Liver (tissue), 9 donors: ENCODE measurements around the gene DENND1C. TPM values are rescaled to one million over a fixed set of nuclear protein-coding genes. Genes with fewer than 3 reads are reported as not detected.

ENCODE experiments used
- DNase-seq: peaks from one replicate; pipeline ENCODE4 v3.0.0-alpha.2; 2017; ENCODE audit warnings: low spot score
- H3K27ac ChIP-seq, 2 donors: one replicate each; pipeline ENCODE4 v1.7.0; 2013; ENCODE audit warnings: inconsistent platforms in 2 of 2, low read length in 2 of 2, control low read depth in 1 of 2, low read depth in 1 of 2, mild to moderate bottlenecking in 1 of 2
- H3K27me3 ChIP-seq, 4 donors: one replicate each; pipeline versions ENCODE4 v1.6.1 to v1.7.0; 2013; ENCODE audit warnings: low read length in 3 of 4, inconsistent platforms in 1 of 4, mild to moderate bottlenecking in 1 of 4, moderate library complexity in 1 of 4; ENCODE audit not compliant: control insufficient read depth in 4 of 4, insufficient read depth in 4 of 4
- H3K36me3 ChIP-seq, 4 donors: one replicate each; pipeline versions ENCODE4 v1.6.1 to v1.7.0; 2013; ENCODE audit warnings: low read length in 3 of 4, mild to moderate bottlenecking in 3 of 4, low read depth in 1 of 4, moderate library complexity in 1 of 4; ENCODE audit not compliant: control insufficient read depth in 4 of 4, insufficient read depth in 3 of 4
- H3K4me1 ChIP-seq, 4 donors: one replicate each; pipeline versions ENCODE4 v1.6.1 to v1.7.0; 2013; ENCODE audit warnings: low read length in 3 of 4, mild to moderate bottlenecking in 3 of 4, moderate library complexity in 1 of 4; ENCODE audit not compliant: control insufficient read depth in 4 of 4, insufficient read depth in 4 of 4
- H3K4me3 ChIP-seq, 3 donors: one replicate each; pipeline versions ENCODE4 v1.6.1 to v1.7.0; 2013; ENCODE audit warnings: low read length in 3 of 3, control low read depth in 1 of 3, low read depth in 1 of 3, mild to moderate bottlenecking in 1 of 3
- H3K9ac ChIP-seq, 2 donors: one replicate each; pipeline ENCODE4 v1.7.0; 2013; ENCODE audit warnings: low read length in 2 of 2, mild to moderate bottlenecking in 2 of 2, moderate library complexity in 2 of 2, control low read depth in 1 of 2, low read depth in 1 of 2
- H3K9me3 ChIP-seq, 4 donors: one replicate each; pipeline versions ENCODE4 v1.6.1 to v1.7.0; 2013; ENCODE audit warnings: low read length in 3 of 4; ENCODE audit not compliant: control insufficient read depth in 4 of 4
- ATF3 ChIP-seq: IDR thresholded peaks from 2 replicates; pipeline ENCODE4 v1.6.1; 2016; ENCODE audit warnings: antibody characterized with exemption
- CTCF ChIP-seq: fragments of 150-350 bp; IDR thresholded peaks from 2 replicates; pipeline ENCODE4 v1.5.1; 2017; ENCODE audit warnings: improper control_type of control experiment, low read depth, low read length; ENCODE audit not compliant: missing input control
- EGR1 ChIP-seq, 2 donors: IDR thresholded peaks; 2 replicates each; pipeline ENCODE4 v1.6.1; 2016 to 2018; ENCODE audit warnings: antibody characterized with exemption in 2 of 2, low read depth in 2 of 2
- FOXA1 ChIP-seq: IDR thresholded peaks from 2 replicates; pipeline ENCODE4 v1.6.1; 2016; ENCODE audit warnings: antibody characterized with exemption
- GABPA ChIP-seq, 2 donors: IDR thresholded peaks in 1 of 2; conservative IDR thresholded peaks in 1 of 2; 2 replicates each; pipeline ENCODE4 v1.6.1; 2016; ENCODE audit warnings: antibody characterized with exemption in 2 of 2, mild to moderate bottlenecking in 1 of 2, moderate library complexity in 1 of 2
- HNF4A ChIP-seq, 2 donors: conservative IDR thresholded peaks; 2 replicates each; pipeline ENCODE4 v1.6.1; 2016; ENCODE audit warnings: antibody characterized with exemption in 2 of 2, mild to moderate bottlenecking in 2 of 2
- HNF4G ChIP-seq: IDR thresholded peaks from 2 replicates; pipeline ENCODE4 v1.6.1; 2016; ENCODE audit warnings: antibody characterized with exemption
- JUND ChIP-seq, 2 donors: IDR thresholded peaks; 2 replicates each; pipeline ENCODE4 v1.6.1; 2016; ENCODE audit warnings: antibody characterized with exemption in 2 of 2
- MAX ChIP-seq: IDR thresholded peaks from 2 replicates; pipeline ENCODE4 v1.6.1; 2016; ENCODE audit warnings: antibody characterized with exemption
- NR2F2 ChIP-seq: IDR thresholded peaks from 2 replicates; pipeline ENCODE4 v1.6.1; 2016; ENCODE audit warnings: antibody characterized with exemption
- RAD21 ChIP-seq, 2 donors: IDR thresholded peaks; 2 replicates each; pipeline ENCODE4 v1.6.1; 2016; ENCODE audit warnings: antibody characterized with exemption in 2 of 2, mild to moderate bottlenecking in 2 of 2
- REST ChIP-seq: IDR thresholded peaks from 2 replicates; pipeline ENCODE4 v1.6.1; 2016; ENCODE audit warnings: antibody characterized with exemption, mild to moderate bottlenecking
- RXRA ChIP-seq, 2 donors: IDR thresholded peaks; 2 replicates each; pipeline ENCODE4 v1.6.1; 2017 to 2018; ENCODE audit warnings: antibody characterized with exemption in 2 of 2, mild to moderate bottlenecking in 1 of 2
- SP1 ChIP-seq: IDR thresholded peaks from 2 replicates; pipeline ENCODE4 v1.6.1; 2018; ENCODE audit warnings: antibody characterized with exemption, mild to moderate bottlenecking
- TAF1 ChIP-seq: conservative IDR thresholded peaks from 2 replicates; pipeline ENCODE4 v1.6.1; 2016; ENCODE audit warnings: antibody characterized with exemption, mild to moderate bottlenecking
- YY1 ChIP-seq: IDR thresholded peaks from 2 replicates; pipeline ENCODE4 v1.6.1; 2016; ENCODE audit warnings: antibody characterized with exemption, mild to moderate bottlenecking
- ZBTB33 ChIP-seq: IDR thresholded peaks from 2 replicates; pipeline ENCODE4 v1.6.1; 2016; ENCODE audit warnings: antibody characterized with exemption
- WGBS: extraction: QIAGEN DNeasy Blood & Tissue Kit; methylation state at CpG from one replicate; pipeline ENCODE4 v1.1.7; 2013; 5-methylcytosine and 5-hydroxymethylcytosine counted together
- polyA plus RNA-seq, 2 donors: library from polyadenylated mRNA; stranded (reverse) in 1 of 2; unstranded in 1 of 2; fragments of 200-250 nt in 1 of 2; fragments of >200 nt in 1 of 2; fragmentation: Nextera tagmentation in 1 of 2; extraction: Ambion mirVana in 1 of 2; gene quantifications; one replicate each; pipeline versions ENCODE4 v1.2.1 to v1.2.3, GENCODE V29; 2013 to 2015
- total RNA-seq, 2 donors: library from RNA; depleted of rRNA; stranded (reverse); fragments of >200 nt; gene quantifications; one replicate each; pipeline ENCODE4 v1.2.3, GENCODE V29; 2014
- donor health status: healthy.
- donor health status: healthy.
- donor health status: healthy.
- donor health status: healthy.
- donor health status: healthy.

Gene DENND1C
- total and polyA plus RNA-seq, 4 donors: 0.99 to 1.5 (median 1.2) TPM

- no peak overlapping the region for H3K4me3 ChIP-seq
- H3K9ac ChIP-seq: no peak overlapping the region
- peaks cover 0 to 11% (median 6%) of the 10 kb centered on the region in 4 donors for H3K9me3 ChIP-seq
- H3K27ac ChIP-seq: no peak overlapping the region
- no peaks in the 10 kb centered on the region for H3K36me3 ChIP-seq
- no peaks in the 10 kb centered on the region for H3K4me1 ChIP-seq
- TF ChIP-seq RAD21 (IDR thresholded peaks at IDR 0.05): no peak
- TF ChIP-seq HNF4A (conservative IDR thresholded peaks at IDR 0.05): no peak
- no peak for TF ChIP-seq TAF1
- TF ChIP-seq GABPA (IDR thresholded peaks at IDR 0.05 in 1 of 2, conservative IDR thresholded peaks at IDR 0.05 in 1 of 2): no peak
- TF ChIP-seq SP1: no peak
- TF ChIP-seq HNF4G: no peak
- no peak for TF ChIP-seq FOXA1
- TF ChIP-seq MAX: no peak
- no peak for TF ChIP-seq RXRA (IDR thresholded peaks at IDR 0.05)
- no peak for TF ChIP-seq JUND (IDR thresholded peaks at IDR 0.05)
- TF ChIP-seq NR2F2: no peak
- no peak for DNase-seq
- 65% methylated on average over 2 of the region's 2 CpGs for WGBS
- no peaks in the 10 kb centered on the region for H3K27me3 ChIP-seq
Measured at GRCh38 chr19:6490134-6490533, 8.5 kb upstream of the DENND1C start.

- WGBS: 48% methylated on average over 15 of the region's 15 CpGs
- Histone ChIP-seq H3K4me1 (no peaks in the 10 kb centered on the region), H3K36me3 (no peaks in the 10 kb centered on the region), H3K27me3 (no peaks in the 10 kb centered on the region), H3K27ac (no peak overlapping the region), H3K9me3 (peaks cover 0 to 11% (median 6%) of the 10 kb centered on the region in 4 donors), H3K9ac (no peak overlapping the region), H3K4me3 (no peak overlapping the region)
- no peak for DNase-seq
- TF ChIP-seq REST: no peak
- no peak for TF ChIP-seq MAX
- no peak for TF ChIP-seq RAD21 (IDR thresholded peaks at IDR 0.05)
- TF ChIP-seq ATF3: no peak
- no peak for TF ChIP-seq YY1
- no peak for TF ChIP-seq HNF4A (conservative IDR thresholded peaks at IDR 0.05)
- TF ChIP-seq ZBTB33: no peak
- TF ChIP-seq EGR1 (IDR thresholded peaks at IDR 0.05; ENCODE audit: low read depth in 2 of 2): no peak
- no peak for TF ChIP-seq CTCF
- TF ChIP-seq FOXA1: no peak
- TF ChIP-seq RXRA (IDR thresholded peaks at IDR 0.05): no peak
- no peak for TF ChIP-seq JUND (IDR thresholded peaks at IDR 0.05)
- TF ChIP-seq GABPA (IDR thresholded peaks at IDR 0.05 in 1 of 2, conservative IDR thresholded peaks at IDR 0.05 in 1 of 2): no peak
- no peak for TF ChIP-seq NR2F2
Measured at GRCh38 chr19:6489278-6490061, 7.9 kb upstream of the DENND1C start.
